ENCODE measurements around the gene PSMB2.

GRCh38 chr1:35571263-35571662 is 70.1 kb downstream of the PSMB2 start:
- no peak for TF ChIP-seq YY1 (IDR thresholded peaks at IDR 0.05; ENCODE audit: insufficient read depth, insufficient read length)
- no peak for TF ChIP-seq SUZ12 (IDR thresholded peaks at IDR 0.05; ENCODE audit: extremely low read depth, insufficient read depth, insufficient read length)

Measured in NT2/D1 (cell line).